Ishikawa (cell line): Measurements from ENCODE around the gene CA10.

Source experiments
- CEBPB ChIP-seq: IDR thresholded peaks from 2 replicates; pipeline ENCODE4 v1.6.1; 2012
- CREB1 ChIP-seq: IDR thresholded peaks from 2 replicates; pipeline ENCODE4 v1.6.1; 2012; ENCODE audit warnings: low read depth
- EGR1 ChIP-seq: IDR thresholded peaks from 2 replicates; pipeline ENCODE4 v1.6.1; 2012
- EP300 ChIP-seq: IDR thresholded peaks from 2 replicates; pipeline ENCODE4 v1.6.1; 2012; ENCODE audit warnings: borderline replicate concordance
- FOXM1 ChIP-seq: IDR thresholded peaks from 2 replicates; pipeline ENCODE4 v1.6.1; 2012; ENCODE audit warnings: low read depth, borderline replicate concordance
- NFIC ChIP-seq: IDR thresholded peaks from 2 replicates; pipeline ENCODE4 v1.6.1; 2012
- RAD21 ChIP-seq: IDR thresholded peaks from 2 replicates; pipeline ENCODE4 v1.6.1; 2012; ENCODE audit warnings: low read depth
- TAF1 ChIP-seq: IDR thresholded peaks from 2 replicates; pipeline ENCODE4 v1.6.1; 2012; ENCODE audit warnings: low read depth, mild to moderate bottlenecking
- TCF12 ChIP-seq: IDR thresholded peaks from 2 replicates; pipeline ENCODE4 v1.6.1; 2012; ENCODE audit warnings: low read depth
- TEAD4 ChIP-seq: IDR thresholded peaks from 2 replicates; pipeline ENCODE4 v1.6.1; 2012
- YY1 ChIP-seq: IDR thresholded peaks from 2 replicates; pipeline ENCODE4 v1.6.1; 2012; ENCODE audit warnings: low read depth
- ZBTB7A ChIP-seq: IDR thresholded peaks from 2 replicates; pipeline ENCODE4 v1.6.1; 2012; ENCODE audit warnings: low read depth
- TF ChIP-seq, protein P1 (sequence below): IDR thresholded peaks from 2 replicates; pipeline ENCODE4 v1.6.1; 2012
- TF ChIP-seq, protein P2 (sequence below): IDR thresholded peaks from 2 replicates; pipeline ENCODE4 v1.6.1; 2012; ENCODE audit warnings: low read depth, mild to moderate bottlenecking

DNA sequence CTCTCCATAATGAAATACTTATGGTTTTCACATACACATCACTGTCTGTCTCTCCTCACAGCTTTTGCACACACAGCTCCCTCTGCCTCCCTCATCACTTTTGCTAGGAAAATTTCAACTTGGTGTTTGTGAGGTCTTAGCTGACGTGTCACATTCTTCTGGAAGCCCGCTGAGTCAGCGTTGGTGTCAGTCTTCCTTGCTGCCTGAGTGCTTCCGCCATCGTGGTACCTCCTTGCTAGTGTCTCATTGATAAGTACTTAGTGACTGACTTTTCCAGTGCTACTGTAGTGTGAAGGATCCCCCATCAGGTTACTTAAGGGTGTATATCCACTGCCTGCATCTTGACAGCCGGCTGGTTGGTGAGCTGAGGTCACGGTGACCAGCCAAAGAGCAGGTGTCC lies 33.5 kb downstream of the CA10 start:
- TF ChIP-seq EP300 (no peak), TEAD4 (no peak), NFIC (no peak), TAF1 (no peak), EGR1 (no peak), TCF12 (no peak), CREB1 (no peak), YY1 (no peak), CEBPB (no peak), RAD21 (no peak), FOXM1 (no peak), ZBTB7A (no peak)
- TF ChIP-seq, protein P1, sequence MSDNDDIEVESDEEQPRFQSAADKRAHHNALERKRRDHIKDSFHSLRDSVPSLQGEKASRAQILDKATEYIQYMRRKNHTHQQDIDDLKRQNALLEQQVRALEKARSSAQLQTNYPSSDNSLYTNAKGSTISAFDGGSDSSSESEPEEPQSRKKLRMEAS: no peak
- TF ChIP-seq, protein P2, sequence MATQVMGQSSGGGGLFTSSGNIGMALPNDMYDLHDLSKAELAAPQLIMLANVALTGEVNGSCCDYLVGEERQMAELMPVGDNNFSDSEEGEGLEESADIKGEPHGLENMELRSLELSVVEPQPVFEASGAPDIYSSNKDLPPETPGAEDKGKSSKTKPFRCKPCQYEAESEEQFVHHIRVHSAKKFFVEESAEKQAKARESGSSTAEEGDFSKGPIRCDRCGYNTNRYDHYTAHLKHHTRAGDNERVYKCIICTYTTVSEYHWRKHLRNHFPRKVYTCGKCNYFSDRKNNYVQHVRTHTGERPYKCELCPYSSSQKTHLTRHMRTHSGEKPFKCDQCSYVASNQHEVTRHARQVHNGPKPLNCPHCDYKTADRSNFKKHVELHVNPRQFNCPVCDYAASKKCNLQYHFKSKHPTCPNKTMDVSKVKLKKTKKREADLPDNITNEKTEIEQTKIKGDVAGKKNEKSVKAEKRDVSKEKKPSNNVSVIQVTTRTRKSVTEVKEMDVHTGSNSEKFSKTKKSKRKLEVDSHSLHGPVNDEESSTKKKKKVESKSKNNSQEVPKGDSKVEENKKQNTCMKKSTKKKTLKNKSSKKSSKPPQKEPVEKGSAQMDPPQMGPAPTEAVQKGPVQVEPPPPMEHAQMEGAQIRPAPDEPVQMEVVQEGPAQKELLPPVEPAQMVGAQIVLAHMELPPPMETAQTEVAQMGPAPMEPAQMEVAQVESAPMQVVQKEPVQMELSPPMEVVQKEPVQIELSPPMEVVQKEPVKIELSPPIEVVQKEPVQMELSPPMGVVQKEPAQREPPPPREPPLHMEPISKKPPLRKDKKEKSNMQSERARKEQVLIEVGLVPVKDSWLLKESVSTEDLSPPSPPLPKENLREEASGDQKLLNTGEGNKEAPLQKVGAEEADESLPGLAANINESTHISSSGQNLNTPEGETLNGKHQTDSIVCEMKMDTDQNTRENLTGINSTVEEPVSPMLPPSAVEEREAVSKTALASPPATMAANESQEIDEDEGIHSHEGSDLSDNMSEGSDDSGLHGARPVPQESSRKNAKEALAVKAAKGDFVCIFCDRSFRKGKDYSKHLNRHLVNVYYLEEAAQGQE: no peak
